Muscle of back (tissue), 11 donors: Measurements from ENCODE around the gene GRIP1. TPM values are rescaled to one million over a fixed set of nuclear protein-coding genes. Genes with fewer than 3 reads are reported as not detected.

Experiments used
- DNase-seq, 3 donors: peaks; one replicate each; pipeline versions ENCODE4 v3.0.0 to v3.0.0-alpha.2; 2013
- polyA plus RNA-seq, 10 donors: library from polyadenylated mRNA; unstranded; fragments of 120-200 nt; gene quantifications; one replicate each; pipeline ENCODE4 v1.2.1, GENCODE V29; 2013; ENCODE audit not compliant: insufficient read length in 10 of 10

Gene GRIP1
- polyA plus RNA-seq, 10 donors: 0.49 to 4.1 (median 1.6) TPM

DNA sequence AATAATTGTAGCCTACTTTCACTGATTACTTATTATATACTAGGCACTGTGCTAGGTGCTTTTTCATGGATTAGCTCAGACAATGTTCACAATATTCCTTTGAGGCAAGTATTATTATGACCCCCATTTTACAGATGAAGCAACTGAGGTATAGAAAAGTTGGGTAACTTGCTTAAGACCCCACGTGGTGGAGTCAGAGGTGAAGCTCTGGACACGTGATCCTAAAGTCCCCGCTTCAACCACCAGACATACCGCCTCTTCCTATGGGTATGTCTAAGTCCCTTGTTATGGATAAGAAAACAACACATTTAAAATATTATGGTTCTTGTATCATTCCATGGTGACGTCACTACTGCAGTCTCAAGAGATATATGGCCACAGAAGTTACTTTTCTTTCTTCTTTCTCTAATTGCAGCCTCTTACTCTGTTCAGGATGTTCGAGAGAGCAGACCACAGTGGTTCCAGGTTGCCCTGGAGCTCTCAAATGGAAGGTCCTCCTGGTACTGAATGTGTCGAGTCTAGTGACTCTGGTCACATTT, 218.9 kb downstream of the GRIP1 start:
- no peak for DNase-seq

DNA sequence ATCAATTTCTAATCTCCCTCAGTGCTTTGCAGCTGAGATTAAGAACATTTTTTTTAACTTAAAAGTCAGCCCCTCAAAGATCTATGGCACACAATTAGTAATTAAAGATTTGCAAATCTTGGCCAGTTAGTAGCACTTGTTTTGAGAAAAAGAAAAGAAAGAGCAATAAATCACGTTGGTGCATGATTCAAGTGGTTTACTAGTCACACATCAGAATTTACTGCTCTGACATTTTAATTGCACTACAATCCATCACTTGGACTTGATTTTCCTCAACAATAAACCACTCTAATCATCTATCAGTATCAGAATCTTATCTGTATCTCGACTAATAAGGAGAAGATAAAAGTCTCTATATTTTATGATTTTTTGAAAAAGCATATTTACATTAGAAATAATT, 222.3 kb downstream of the GRIP1 start:
- DNase-seq: no peak

DNA sequence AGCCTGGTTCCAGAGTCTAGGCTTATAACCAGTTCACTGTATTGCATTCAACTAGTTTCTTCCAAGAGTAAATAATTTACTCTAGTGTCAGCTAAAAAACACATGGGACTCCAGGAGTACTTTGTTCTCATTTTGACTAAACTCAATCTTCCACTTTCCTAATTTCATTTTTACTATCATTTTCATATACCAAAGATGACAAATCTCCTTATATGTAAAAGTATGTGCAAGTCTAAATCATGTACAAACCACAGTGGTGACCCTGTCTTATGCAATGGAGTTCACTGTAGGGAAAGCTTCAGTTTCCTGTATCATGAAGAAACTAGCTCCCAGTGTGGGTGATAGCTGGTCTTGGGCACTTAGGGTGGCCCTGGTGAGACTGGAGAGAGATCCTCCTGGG, 225.0 kb downstream of the GRIP1 start:
- no peak for DNase-seq

DNA sequence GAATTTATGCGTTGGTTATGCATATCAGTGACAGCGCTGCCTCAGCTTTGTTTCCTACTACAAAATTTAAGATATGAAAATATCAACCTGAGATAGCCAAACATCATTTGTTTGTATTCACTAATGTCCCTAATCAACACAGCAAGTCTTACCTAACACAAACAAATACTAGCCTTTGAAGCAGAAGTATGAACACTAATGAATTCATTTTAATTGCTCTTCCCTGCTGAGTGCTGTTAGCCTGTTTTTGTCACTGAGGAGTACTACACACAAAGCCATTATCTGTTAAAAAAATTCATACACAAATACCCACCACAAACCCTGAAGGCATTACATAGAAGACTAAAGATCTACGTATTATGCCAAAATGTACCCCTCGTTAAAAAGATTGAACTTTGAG, 225.8 kb downstream of the GRIP1 start:
- DNase-seq: no peak

DNA sequence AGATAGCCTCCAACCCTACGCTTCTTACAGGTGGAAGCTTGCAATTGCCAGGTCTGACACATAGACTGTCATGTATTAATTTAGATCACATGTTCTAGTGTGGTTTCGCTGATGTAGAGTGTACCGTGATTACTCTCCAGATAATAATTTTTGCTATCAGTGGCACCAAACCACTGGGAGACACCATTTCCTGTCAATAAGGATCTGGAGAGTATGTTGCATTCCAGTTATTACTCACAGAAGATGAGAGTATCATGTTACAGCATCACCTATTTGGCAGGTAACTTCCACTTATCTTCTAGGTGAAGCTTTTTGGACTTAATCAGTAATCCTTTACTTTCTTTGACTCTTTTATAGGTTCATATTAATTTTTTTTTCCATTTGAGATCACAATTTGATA, 229.3 kb downstream of the GRIP1 start:
- DNase-seq: no peak

DNA sequence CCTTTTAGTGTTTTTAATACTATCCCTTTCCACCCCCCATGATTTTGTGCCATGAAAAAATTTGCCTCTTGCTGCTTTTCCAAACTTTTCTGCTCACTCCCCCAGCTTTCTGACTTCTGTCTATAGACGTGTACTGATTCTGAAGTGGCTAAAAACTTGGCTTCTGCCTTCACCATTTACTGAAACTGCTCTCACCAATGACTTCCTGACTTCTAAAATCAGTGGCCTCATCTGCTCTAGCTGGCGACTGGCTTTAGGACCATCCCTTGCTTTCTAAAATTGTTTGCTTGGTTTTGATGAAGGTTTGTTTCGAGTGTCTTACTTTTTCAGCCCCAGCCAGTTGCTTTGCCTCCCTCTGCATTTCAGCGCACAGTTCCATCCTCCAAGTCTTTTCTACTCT, 231.2 kb downstream of the GRIP1 start:
- no peak for DNase-seq

DNA sequence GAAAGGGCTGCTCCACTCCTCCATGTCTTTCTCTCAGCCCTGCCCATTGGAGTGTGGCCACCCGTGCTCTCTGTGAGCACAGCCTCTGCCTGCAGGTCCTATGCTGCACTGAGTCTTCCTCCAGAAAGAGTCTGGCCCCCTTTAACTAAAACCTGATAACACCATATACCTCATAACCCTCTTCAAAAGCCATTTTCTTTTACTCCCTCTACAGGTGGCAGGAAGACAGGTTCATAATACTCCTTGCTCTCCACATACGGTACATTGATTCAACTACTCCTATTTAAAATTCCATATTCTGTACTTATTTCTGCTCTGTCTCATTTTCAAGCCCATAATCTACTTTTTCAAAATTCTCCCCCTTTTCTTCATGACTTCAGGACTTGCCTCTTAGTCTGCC, 232.6 kb downstream of the GRIP1 start:
- DNase-seq: no peak

DNA sequence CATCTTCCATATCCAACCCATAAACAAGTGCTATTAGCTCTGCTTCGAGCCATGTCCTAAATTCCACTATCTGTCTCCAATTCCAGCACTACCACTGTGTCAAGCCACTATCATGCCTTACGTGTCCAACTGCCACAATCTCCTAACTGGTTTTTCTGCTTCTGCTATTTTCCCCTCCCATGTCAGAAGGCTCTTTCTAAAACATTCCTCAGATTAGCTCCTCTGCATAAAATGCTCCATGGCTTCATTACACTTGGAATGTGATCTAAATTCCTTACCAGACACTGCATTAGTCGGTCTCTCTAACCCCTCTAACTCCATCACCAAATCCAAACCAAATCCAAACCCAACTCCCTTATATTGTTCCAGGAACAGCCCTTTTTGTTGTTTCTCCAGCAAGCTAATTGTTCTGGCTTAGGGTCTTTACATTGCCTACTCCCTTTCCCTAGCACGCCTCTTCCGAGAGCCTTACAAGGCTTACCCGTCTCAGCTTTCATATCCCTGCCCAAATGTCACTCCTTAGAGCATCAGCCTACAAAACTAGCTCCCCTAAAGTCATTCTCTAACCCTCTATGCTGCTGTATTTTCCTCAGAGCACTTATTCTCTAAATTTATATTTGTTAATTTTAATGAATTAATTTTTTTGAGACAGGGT, 236.8 kb downstream of the GRIP1 start:
- DNase-seq: no peak

DNA sequence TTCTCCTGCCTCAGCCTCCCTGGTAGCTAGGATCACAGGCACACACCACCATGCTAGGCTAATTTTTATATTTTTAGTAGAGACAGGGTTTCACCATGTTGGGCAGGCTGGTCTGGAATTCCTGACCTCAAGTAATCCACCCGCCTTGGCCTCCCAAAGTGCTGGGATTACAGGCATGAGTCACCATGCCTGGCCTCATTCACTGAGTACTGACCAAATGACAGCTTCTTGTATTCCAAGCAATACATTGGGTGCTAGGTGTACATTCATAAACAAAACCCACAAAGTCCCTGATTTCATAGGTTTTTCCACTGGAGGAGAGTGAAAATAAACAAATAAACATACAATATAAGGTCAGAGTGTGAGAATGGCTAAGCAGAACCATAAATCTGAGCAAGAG, 240.3 kb downstream of the GRIP1 start:
- DNase-seq: no peak

DNA sequence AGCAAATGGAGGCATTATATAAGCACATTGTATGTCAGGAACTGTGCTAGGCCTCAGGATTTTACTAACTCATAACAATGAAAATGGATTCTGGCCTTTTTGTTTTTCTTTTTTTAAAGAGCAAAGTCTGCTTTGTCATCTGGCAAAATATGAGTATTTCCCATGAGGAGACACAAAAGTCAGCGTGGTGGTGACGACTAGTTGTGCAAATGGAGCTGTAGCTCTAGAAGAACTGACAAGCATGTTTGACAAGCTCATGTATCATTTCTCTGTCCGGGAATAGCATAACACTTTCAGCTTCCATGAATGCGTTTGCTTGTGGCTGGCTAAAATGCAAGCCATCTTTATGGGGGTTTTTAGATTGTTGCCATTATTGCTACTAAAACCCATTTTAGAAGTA, 248.8 kb downstream of the GRIP1 start:
- DNase-seq: no peak

DNA sequence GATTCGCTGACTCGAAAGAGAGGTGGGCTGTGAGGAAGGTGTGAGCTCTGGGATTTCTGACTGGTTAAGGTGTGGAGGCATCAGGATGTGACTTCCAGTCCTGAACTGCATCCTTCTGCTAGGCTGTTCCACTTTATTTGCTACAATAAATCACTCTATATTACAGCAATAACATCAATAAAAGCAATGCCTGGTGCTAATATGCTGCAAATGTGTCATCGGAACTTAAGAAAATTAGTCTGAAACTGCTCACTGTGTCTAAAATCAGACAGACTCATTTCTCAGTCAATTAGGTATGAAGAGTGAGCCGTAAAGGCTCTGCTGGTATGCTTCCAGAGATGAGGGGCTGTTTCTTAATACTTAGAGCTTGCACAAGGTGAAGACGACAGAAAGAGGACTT, 250.0 kb downstream of the GRIP1 start:
- no peak for DNase-seq

DNA sequence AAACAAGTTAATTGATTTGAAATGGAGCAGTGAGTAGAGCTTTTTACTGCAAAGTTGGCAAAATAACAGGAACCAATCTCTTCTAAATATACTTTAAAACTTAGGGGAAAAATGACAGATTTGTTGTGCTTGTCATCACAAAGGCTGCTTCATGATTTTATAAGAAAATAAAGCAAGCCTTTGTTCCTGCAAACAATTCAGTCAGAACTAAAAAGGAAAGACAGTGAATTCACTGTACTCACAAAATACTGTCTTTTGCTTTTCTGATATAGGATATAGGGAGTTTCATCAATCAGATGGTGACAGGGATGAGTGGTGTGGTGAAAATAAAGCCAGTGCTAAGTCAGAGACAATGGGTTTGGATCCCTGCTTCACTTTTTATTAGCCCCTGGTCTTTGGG, 250.6 kb downstream of the GRIP1 start:
- no peak for DNase-seq

DNA sequence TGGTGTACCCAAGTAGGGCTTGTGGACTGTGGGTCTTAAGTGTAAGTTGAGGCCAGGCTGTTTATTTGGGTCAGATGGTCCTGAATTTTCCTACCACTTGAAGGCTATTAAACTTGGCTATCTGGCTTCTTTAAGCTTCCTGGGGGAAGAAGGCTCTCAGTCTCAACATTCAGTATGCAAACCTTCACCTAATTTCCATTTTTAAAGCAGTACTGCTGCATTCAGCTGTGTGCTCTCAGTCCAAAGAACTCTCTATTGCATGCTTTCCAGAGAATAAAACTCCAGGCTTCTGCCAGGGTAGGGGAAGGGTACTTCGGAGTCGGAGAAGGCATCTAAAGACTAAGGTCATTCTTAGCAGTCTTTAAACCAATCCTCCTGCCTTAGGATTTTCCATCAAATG, 252.2 kb downstream of the GRIP1 start:
- no peak for DNase-seq

DNA sequence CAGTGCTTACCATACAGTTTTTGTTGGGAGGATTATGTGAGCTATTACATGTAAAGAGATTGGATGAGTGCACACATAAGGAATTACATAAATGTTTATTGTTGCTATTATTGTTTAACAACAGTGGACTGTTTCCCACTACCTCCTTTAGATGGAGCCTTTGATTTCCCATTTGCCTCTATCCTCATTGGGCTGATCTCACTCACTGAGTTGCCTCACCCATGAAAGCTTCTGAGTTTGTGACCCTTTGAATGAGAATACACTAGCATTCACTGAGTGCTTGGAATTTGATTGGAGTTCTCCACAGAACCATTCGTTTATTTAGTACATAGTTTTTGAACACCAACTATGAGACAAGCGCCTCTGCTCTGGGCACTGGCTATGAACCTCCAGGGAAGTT, 255.6 kb downstream of the GRIP1 start:
- DNase-seq: no peak

DNA sequence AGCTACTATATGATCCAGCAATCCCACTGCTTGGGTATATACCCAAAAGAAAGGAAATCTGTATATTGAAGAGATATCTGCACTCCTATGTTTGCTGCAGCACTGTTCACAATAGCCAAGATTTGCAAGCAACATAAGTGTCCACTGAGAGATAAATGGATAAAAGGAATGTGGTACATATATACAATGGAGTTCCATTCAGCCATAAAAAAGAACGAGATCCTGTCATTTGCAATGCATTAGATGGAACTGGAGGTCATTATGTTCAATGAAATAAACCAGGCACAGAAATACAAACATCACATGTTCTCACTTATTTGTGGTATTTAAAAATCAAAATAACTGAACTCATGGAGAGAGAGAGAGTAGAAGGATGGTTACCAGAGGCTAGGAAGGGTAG, 260.0 kb downstream of the GRIP1 start:
- no peak for DNase-seq

DNA sequence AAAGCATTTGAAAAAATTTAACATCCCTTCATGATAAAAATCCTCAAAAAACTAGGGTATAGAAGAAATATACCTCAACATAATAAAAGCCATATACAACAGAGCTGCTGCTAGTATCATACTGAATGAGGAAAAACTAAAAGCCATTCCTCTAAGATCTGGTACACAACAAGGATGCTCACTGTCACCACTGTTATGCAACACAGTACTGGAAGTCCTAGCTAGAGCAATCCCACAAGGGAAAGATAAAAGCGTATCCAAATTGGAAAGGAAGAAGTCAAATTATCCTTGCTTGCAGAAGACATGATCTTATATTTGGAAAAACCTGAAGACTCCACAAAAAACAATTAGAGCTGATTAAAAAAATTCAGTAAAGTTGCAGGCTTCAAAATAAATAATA, 261.7 kb downstream of the GRIP1 start:
- no peak for DNase-seq

DNA sequence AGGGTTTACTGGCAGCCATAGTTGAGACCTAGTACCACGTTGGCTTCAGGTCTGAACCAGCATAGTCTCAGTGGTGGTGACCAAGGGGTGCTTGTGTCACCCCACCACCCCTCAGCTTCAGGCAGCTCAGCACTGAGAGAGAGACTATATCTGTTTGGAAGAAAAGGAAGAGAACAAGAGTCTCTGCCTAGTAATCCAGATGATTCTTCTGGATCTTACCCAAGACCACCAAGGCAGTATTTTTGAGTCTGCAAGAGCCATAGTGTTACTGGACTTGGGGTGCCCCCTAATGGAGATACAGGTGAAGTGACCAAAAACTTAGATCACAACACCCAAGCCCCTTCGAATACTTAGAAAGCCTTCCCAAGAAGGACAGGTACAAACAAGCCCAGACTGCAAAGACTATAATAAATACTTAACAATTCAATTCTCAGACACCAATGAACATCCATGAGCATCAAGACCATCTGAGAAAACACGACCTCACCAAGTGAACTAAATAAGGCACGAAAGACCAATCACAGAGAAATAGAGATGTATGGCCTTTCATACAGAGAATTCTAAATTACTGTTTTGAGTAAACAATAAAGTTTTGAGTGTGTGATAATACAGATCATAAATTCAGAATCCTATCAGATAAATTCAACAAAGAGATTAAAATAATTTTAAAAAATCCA, 269.5 kb downstream of the GRIP1 start:
- peak; percentile 62 to 84 (median 68) for DNase-seq

DNA sequence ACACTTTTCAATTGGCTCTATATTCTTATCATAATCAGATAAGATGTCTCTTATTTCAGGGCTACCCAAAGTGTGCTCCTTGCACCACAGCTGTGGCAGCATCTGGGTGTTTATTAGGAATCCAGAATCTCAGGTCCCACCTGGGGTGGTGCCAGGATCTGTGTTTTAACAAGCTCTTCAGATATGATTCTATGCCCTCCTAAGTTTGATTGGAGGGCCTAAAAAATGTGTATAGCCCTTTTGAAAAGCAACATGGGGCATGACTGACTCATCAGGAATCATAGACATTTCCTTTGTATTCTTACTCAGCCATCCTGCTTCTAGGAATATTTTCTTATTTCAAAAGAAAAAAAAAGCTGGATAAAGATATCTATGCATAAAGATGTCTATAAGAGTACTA, 273.5 kb downstream of the GRIP1 start:
- DNase-seq: peak in 1 of 3 donors; percentile 27

DNA sequence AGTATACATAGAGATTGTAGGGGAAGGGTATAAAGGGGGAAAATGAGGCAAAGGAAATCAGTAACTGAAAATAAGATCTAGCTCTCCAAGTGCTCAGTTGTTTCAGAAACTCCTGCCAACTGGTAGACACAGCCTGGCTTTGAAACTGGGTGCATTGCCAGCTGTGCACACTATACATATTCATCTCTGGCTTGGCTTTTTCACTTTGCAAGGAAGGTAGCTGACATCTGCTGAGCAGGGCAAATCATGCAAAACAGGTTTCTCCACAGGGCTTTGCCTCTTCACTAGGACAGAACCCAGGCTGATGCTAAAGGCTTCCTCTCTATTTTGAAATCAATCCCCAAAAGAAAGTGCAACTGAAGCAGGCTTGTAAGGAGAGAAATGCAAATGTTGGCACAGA, 275.1 kb downstream of the GRIP1 start:
- no peak for DNase-seq

DNA sequence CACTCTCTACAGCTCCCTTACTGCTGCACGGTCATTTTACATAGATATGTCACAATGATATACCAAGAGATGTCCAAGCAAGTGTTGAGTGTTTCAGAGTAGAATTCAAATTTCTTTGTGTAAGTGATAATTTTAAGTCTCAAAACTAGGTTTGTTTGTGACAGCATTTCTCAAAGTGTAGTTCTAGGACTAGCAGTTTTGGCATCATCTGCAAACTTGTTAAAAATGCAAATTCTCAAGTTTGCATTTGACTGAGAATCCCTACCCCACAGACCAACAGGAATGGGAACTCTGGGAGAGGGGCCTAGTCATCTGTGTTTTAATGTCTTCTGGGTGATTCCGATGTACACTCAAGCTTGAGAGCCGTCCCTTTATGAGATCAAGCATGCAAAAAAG, 279.0 kb downstream of the GRIP1 start:
- DNase-seq: no peak

DNA sequence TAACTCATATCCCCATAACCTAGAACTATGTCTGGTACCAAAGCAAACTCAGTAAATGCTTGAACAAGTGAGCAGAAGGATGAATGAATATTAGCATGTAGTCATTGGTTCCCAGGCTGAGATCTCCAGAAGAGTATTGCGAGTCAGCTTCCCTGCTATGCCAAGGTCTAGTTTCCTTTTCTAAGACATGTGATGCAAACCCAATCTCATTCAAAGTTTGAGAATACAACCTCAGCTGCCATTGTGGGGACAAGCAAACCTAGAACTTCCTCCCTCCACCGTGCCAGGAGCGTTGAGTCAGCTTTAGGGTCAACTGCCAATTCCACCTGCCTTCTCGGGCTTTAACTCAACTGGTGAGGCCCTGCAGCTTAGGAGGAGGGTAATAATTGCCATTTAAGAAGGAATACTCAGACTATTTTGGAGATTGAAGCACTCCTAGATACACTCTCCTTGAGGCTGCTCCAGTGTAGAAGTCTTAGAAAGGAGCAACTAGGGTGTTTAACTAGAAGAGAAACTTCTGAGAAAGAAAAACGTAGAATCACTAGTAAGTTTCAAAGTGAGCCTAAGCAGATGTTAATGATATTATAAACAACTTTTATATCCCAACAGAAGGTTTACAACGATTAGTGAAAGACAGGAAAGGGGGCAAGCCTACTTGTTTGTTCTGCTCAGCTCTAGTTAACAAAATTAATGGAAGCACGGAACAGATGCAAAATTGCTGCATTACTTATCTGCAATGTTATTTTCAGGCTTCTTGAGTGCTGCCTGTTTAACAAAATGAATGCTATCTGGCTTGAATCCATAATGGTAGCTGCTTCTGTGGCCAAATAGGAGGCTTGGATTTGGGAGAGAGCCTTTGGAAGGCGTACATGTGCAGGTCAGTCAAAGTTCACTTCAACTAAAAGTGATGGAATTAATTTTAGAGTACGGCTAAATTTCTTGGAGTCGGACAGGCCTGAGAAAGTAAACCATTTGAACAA, 279.7 kb downstream of the GRIP1 start:
- DNase-seq: peak in 2 of 3 donors; percentile 30 to 56

DNA sequence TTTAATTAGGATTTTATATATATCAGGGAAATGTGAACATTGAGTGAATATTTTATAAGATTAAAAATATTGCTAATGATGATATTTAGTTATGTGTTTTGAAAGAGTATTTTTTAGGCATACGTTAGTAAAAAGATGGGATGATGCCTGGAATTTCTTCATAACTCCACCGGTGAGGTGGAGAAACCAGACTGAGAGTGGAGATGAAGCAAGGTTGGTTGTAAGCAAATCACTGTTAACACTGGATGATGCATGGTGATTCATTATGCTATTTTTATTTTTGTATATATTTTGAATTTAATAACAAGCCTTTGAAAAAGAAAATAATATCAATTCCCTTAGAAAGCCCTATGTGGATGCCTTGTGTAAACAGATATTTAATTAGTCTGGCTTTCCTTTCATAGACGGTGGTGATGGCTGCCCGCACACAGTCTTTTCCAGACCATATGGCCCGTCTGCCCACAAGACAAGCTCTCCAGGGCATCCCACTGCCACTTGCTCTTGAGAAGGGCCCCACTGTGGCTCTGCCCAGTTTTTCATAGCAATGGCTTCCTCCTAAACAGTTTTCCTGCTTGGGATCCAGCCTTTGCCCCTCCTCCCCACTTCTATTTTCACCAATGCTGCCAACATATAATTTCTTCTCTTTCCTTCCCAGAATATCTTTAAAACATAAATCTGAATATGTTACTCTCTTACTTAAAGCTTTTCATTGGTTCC, 281.1 kb downstream of the GRIP1 start:
- no peak for DNase-seq
